Measurements from ENCODE around the gene URGCP.

URGCP gene

GRCh38 chr7:43869867-43870240, 36.5 kb downstream of the URGCP start:
- Histone ChIP-seq H3K4me3 (ENCODE audit: low read depth in 1 of 2, low read length in 2 of 2) (peak overlapping the region; percentile 71 to 76), H3K27me3 (ENCODE audit: low read depth, low read length) (no peaks in the 10 kb centered on the region), H3K36me3 (ENCODE audit: control insufficient read depth in 1 of 2, insufficient read depth in 2 of 2, low read length in 2 of 2) (peaks cover 14 to 32% of the 10 kb centered on the region in 2 donors), H3K9me3 (ENCODE audit: control insufficient read depth in 1 of 2, low read length in 2 of 2) (no peaks in the 10 kb centered on the region), H3K4me1 (ENCODE audit: control insufficient read depth in 1 of 2, insufficient read depth in 2 of 2, low read length in 2 of 2) (peaks cover 7 to 15% of the 10 kb centered on the region in 2 donors), H3K27ac (ENCODE audit: low read length) (peak overlapping the region; percentile 90)

- Histone ChIP-seq H3K4me1 (ENCODE audit: control insufficient read depth in 1 of 2, insufficient read depth in 2 of 2, low read length in 2 of 2) (peaks cover 7 to 15% of the 10 kb centered on the region in 2 donors), H3K4me3 (ENCODE audit: low read depth in 1 of 2, low read length in 2 of 2) (peak within 1 kb of the TSS; percentile 76 to 79), H3K27ac (ENCODE audit: low read length) (peak within 1 kb of the TSS; percentile 90), H3K9me3 (ENCODE audit: control insufficient read depth in 1 of 2, low read length in 2 of 2) (no peaks in the 10 kb centered on the region), H3K36me3 (ENCODE audit: control insufficient read depth in 1 of 2, insufficient read depth in 2 of 2, low read length in 2 of 2) (peaks cover 14 to 31% of the 10 kb centered on the region in 2 donors), H3K27me3 (ENCODE audit: low read depth, low read length) (no peaks in the 10 kb centered on the region)
Measured at GRCh38 chr7:43869006-43869866, 37.2 kb downstream of the URGCP start, which contains the start of gene MRPS24. Gene MRPS24 (minus strand): TSS chr7:43869517. CDS start chr7:43869495, 22 bp downstream.

GRCh38 chr7:43868681-43869005, 37.8 kb downstream of the URGCP start:
- Histone ChIP-seq H3K9me3 (ENCODE audit: control insufficient read depth in 1 of 2, low read length in 2 of 2) (no peaks in the 10 kb centered on the region), H3K4me1 (ENCODE audit: control insufficient read depth in 1 of 2, insufficient read depth in 2 of 2, low read length in 2 of 2) (peaks cover 7 to 15% of the 10 kb centered on the region in 2 donors), H3K27ac (ENCODE audit: low read length) (peak overlapping the region; percentile 61), H3K36me3 (ENCODE audit: control insufficient read depth in 1 of 2, insufficient read depth in 2 of 2, low read length in 2 of 2) (peaks cover 14 to 31% of the 10 kb centered on the region in 2 donors), H3K27me3 (ENCODE audit: low read depth, low read length) (no peaks in the 10 kb centered on the region), H3K4me3 (ENCODE audit: low read depth in 1 of 2, low read length in 2 of 2) (peak overlapping the region; percentile 76 to 79)

- peak overlapping the region; percentile 76 to 79 for H3K4me3 ChIP-seq (ENCODE audit: low read depth in 1 of 2, low read length in 2 of 2)
- H3K36me3 ChIP-seq (ENCODE audit: control insufficient read depth in 1 of 2, insufficient read depth in 2 of 2, low read length in 2 of 2), result peaks cover 14 to 29% of the 10 kb centered on the region in 2 donors
- peak overlapping the region; percentile 61 for H3K27ac ChIP-seq (ENCODE audit: low read length)
- no peaks in the 10 kb centered on the region for H3K9me3 ChIP-seq (ENCODE audit: control insufficient read depth in 1 of 2, low read length in 2 of 2)
- peaks cover 7 to 15% of the 10 kb centered on the region in 2 donors for H3K4me1 ChIP-seq (ENCODE audit: control insufficient read depth in 1 of 2, insufficient read depth in 2 of 2, low read length in 2 of 2)
- no peaks in the 10 kb centered on the region for H3K27me3 ChIP-seq (ENCODE audit: low read depth, low read length)
Measured at GRCh38 chr7:43868181-43868580, 38.2 kb downstream of the URGCP start.

GRCh38 chr7:43865277-43865676, 41.1 kb downstream of the URGCP start:
- Histone ChIP-seq H3K36me3 (ENCODE audit: control insufficient read depth in 1 of 2, insufficient read depth in 2 of 2, low read length in 2 of 2) (peaks cover 14 to 27% of the 10 kb centered on the region in 2 donors), H3K27ac (ENCODE audit: low read length) (no peak overlapping the region), H3K4me1 (ENCODE audit: control insufficient read depth in 1 of 2, insufficient read depth in 2 of 2, low read length in 2 of 2) (peaks cover 7 to 9% of the 10 kb centered on the region in 2 donors), H3K9me3 (ENCODE audit: control insufficient read depth in 1 of 2, low read length in 2 of 2) (no peaks in the 10 kb centered on the region), H3K27me3 (ENCODE audit: low read depth, low read length) (no peaks in the 10 kb centered on the region), H3K4me3 (ENCODE audit: low read depth in 1 of 2, low read length in 2 of 2) (no peak overlapping the region)

GRCh38 chr7:43864126-43864525, 42.3 kb downstream of the URGCP start:
- Histone ChIP-seq H3K27me3 (ENCODE audit: low read depth, low read length) (no peaks in the 10 kb centered on the region), H3K36me3 (ENCODE audit: control insufficient read depth in 1 of 2, insufficient read depth in 2 of 2, low read length in 2 of 2) (peaks cover 14 to 20% of the 10 kb centered on the region in 2 donors), H3K4me3 (ENCODE audit: low read depth in 1 of 2, low read length in 2 of 2) (no peak overlapping the region), H3K27ac (ENCODE audit: low read length) (no peak overlapping the region), H3K4me1 (ENCODE audit: control insufficient read depth in 1 of 2, insufficient read depth in 2 of 2, low read length in 2 of 2) (peaks cover 7 to 9% of the 10 kb centered on the region in 2 donors), H3K9me3 (ENCODE audit: control insufficient read depth in 1 of 2, low read length in 2 of 2) (no peaks in the 10 kb centered on the region)

GRCh38 chr7:43856996-43857395, 49.4 kb downstream of the URGCP start:
- Histone ChIP-seq H3K4me1 (ENCODE audit: control insufficient read depth in 1 of 2, insufficient read depth in 2 of 2, low read length in 2 of 2) (no peaks in the 10 kb centered on the region), H3K36me3 (ENCODE audit: control insufficient read depth in 1 of 2, insufficient read depth in 2 of 2, low read length in 2 of 2) (no peaks in the 10 kb centered on the region), H3K4me3 (ENCODE audit: low read depth in 1 of 2, low read length in 2 of 2) (no peak overlapping the region), H3K27me3 (ENCODE audit: low read depth, low read length) (no peaks in the 10 kb centered on the region), H3K9me3 (ENCODE audit: control insufficient read depth in 1 of 2, low read length in 2 of 2) (no peaks in the 10 kb centered on the region), H3K27ac (ENCODE audit: low read length) (no peak overlapping the region)

GRCh38 chr7:43856316-43856715, 50.1 kb downstream of the URGCP start:
- Histone ChIP-seq H3K9me3 (ENCODE audit: control insufficient read depth in 1 of 2, low read length in 2 of 2) (no peaks in the 10 kb centered on the region), H3K27ac (ENCODE audit: low read length) (no peak overlapping the region), H3K4me3 (ENCODE audit: low read depth in 1 of 2, low read length in 2 of 2) (no peak overlapping the region), H3K27me3 (ENCODE audit: low read depth, low read length) (no peaks in the 10 kb centered on the region), H3K36me3 (ENCODE audit: control insufficient read depth in 1 of 2, insufficient read depth in 2 of 2, low read length in 2 of 2) (no peaks in the 10 kb centered on the region), H3K4me1 (ENCODE audit: control insufficient read depth in 1 of 2, insufficient read depth in 2 of 2, low read length in 2 of 2) (no peaks in the 10 kb centered on the region)

- no peaks in the 10 kb centered on the region for H3K4me1 ChIP-seq (ENCODE audit: control insufficient read depth in 1 of 2, insufficient read depth in 2 of 2, low read length in 2 of 2)
- no peaks in the 10 kb centered on the region for H3K9me3 ChIP-seq (ENCODE audit: control insufficient read depth in 1 of 2, low read length in 2 of 2)
- no peak overlapping the region for H3K4me3 ChIP-seq (ENCODE audit: low read depth in 1 of 2, low read length in 2 of 2)
- H3K36me3 ChIP-seq (ENCODE audit: control insufficient read depth in 1 of 2, insufficient read depth in 2 of 2, low read length in 2 of 2), result no peaks in the 10 kb centered on the region
- no peaks in the 10 kb centered on the region for H3K27me3 ChIP-seq (ENCODE audit: low read depth, low read length)
- H3K27ac ChIP-seq (ENCODE audit: low read length), result no peak overlapping the region
Measured at GRCh38 chr7:43855176-43855575, 51.2 kb downstream of the URGCP start.

- Histone ChIP-seq H3K36me3 (ENCODE audit: control insufficient read depth in 1 of 2, insufficient read depth in 2 of 2, low read length in 2 of 2) (no peaks in the 10 kb centered on the region), H3K4me3 (ENCODE audit: low read depth in 1 of 2, low read length in 2 of 2) (no peak overlapping the region), H3K9me3 (ENCODE audit: control insufficient read depth in 1 of 2, low read length in 2 of 2) (no peaks in the 10 kb centered on the region), H3K4me1 (ENCODE audit: control insufficient read depth in 1 of 2, insufficient read depth in 2 of 2, low read length in 2 of 2) (no peaks in the 10 kb centered on the region), H3K27me3 (ENCODE audit: low read depth, low read length) (no peaks in the 10 kb centered on the region), H3K27ac (ENCODE audit: low read length) (no peak overlapping the region)
Measured at GRCh38 chr7:43851805-43852204, 54.6 kb downstream of the URGCP start.

GRCh38 chr7:43850348-43851116, 55.9 kb downstream of the URGCP start:
- no peak overlapping the region for H3K4me3 ChIP-seq (ENCODE audit: low read depth in 1 of 2, low read length in 2 of 2)
- H3K4me1 ChIP-seq (ENCODE audit: control insufficient read depth in 1 of 2, insufficient read depth in 2 of 2, low read length in 2 of 2), result no peaks in the 10 kb centered on the region
- H3K27ac ChIP-seq (ENCODE audit: low read length), result no peak overlapping the region
- no peaks in the 10 kb centered on the region for H3K36me3 ChIP-seq (ENCODE audit: control insufficient read depth in 1 of 2, insufficient read depth in 2 of 2, low read length in 2 of 2)
- no peaks in the 10 kb centered on the region for H3K27me3 ChIP-seq (ENCODE audit: low read depth, low read length)
- H3K9me3 ChIP-seq (ENCODE audit: control insufficient read depth in 1 of 2, low read length in 2 of 2), result no peaks in the 10 kb centered on the region
